D721Med (cell line): ENCODE measurements around the gene COPS3.

Experiments
- DNase-seq: peaks from one replicate; pipeline ENCODE4 v3.0.0; 2011; ENCODE audit warnings: low spot score; ENCODE audit not compliant: insufficient read length
- FAIRE-seq: peaks from 2 replicates; lab custom pipeline; 2011; peaks lifted over from hg19 to GRCh38; lab: Jason Lieb, UNC
- CTCF ChIP-seq: IDR thresholded peaks from 2 replicates; pipeline ENCODE4 v1.5.1; 2012; ENCODE audit warnings: mild to moderate bottlenecking, control low read depth; ENCODE audit not compliant: insufficient read depth; ENCODE audit errors: missing control alignments

COPS3 gene

GRCh38 chr17:17216236-17216635, 64.8 kb downstream of the COPS3 start:
- DNase-seq (no peak), FAIRE-seq (no peak)
- no peak for TF ChIP-seq CTCF

- TF ChIP-seq CTCF: no peak
- DNase-seq (no peak), FAIRE-seq (no peak)
Measured at GRCh38 chr17:17215575-17215974, 65.5 kb downstream of the COPS3 start.

- FAIRE-seq (no peak), DNase-seq (no peak)
- no peak for TF ChIP-seq CTCF
Measured at GRCh38 chr17:17214646-17215436, 66.2 kb downstream of the COPS3 start.

- no peak for TF ChIP-seq CTCF
- no peak for DNase-seq
- no peak for FAIRE-seq
Measured at GRCh38 chr17:17213775-17214174, 67.3 kb downstream of the COPS3 start.

- no peak for TF ChIP-seq CTCF
- FAIRE-seq (no peak), DNase-seq (no peak)
Measured at GRCh38 chr17:17207998-17208397, 73.0 kb downstream of the COPS3 start.

GRCh38 chr17:17206913-17207335, 74.1 kb downstream of the COPS3 start:
- FAIRE-seq: no peak
- no peak for DNase-seq

More at GRCh38 chr17:17206913-17207335, 74.1 kb downstream of the COPS3 start:
- no peak for TF ChIP-seq CTCF
